Smooth muscle cell (in vitro differentiated cells): Measurements from ENCODE around the gene MIPOL1. TPM values are rescaled to one million over a fixed set of nuclear protein-coding genes. Genes with fewer than 3 reads are reported as not detected.

Experiments used
- DNase-seq: peaks from one replicate; lab custom pipeline; 2025; ENCODE audit not compliant: unreplicated experiment; lab: John Stamatoyannopoulos, UW
- H2AFZ ChIP-seq: fragments of 200-600 bp; sonication (generic); 2 replicates; pipeline ENCODE4 v1.6.0; 2016; ENCODE audit warnings: antibody characterized with exemption, low read depth, mild to moderate bottlenecking
- H3F3A ChIP-seq: fragments of 200-600 bp; sonication (generic); 2 replicates; pipeline ENCODE4 v1.6.0; 2017; ENCODE audit warnings: antibody characterized with exemption, low read depth
- H3K27ac ChIP-seq: fragments of 200-600 bp; sonication (generic); 2 replicates; pipeline ENCODE4 v1.5.1; 2016; ENCODE audit warnings: low read depth, mild to moderate bottlenecking
- H3K27me3 ChIP-seq: fragments of 200-600 bp; sonication (generic); 2 replicates; pipeline ENCODE4 v1.6.1; 2016; ENCODE audit warnings: low read depth, mild to moderate bottlenecking
- H3K36me3 ChIP-seq: fragments of 200-600 bp; sonication (generic); 2 replicates; pipeline ENCODE4 v1.5.1; 2016; ENCODE audit warnings: low read depth
- H3K4me1 ChIP-seq: fragments of 200-600 bp; sonication (generic); 2 replicates; pipeline ENCODE4 v1.5.1; 2016; ENCODE audit warnings: low read depth
- H3K4me2 ChIP-seq: fragments of 200-600 bp; sonication (generic); 2 replicates; pipeline ENCODE4 v1.6.0; 2016; ENCODE audit warnings: mild to moderate bottlenecking
- H3K4me3 ChIP-seq: fragments of 200-600 bp; sonication (generic); 2 replicates; pipeline ENCODE4 v1.5.1; 2016; ENCODE audit warnings: mild to moderate bottlenecking
- H3K79me2 ChIP-seq: fragments of 200-600 bp; sonication (generic); 2 replicates; pipeline ENCODE4 v1.6.0; 2016; ENCODE audit warnings: low read depth, mild to moderate bottlenecking
- H3K9ac ChIP-seq: fragments of 200-600 bp; sonication (generic); 2 replicates; pipeline ENCODE4 v1.6.0; 2016; ENCODE audit warnings: low read depth
- H3K9me3 ChIP-seq: fragments of 200-600 bp; sonication (generic); replicated peaks from 2 replicates; pipeline ENCODE4 v1.5.1; 2016; ENCODE audit warnings: low read depth
- H4K20me1 ChIP-seq: fragments of 200-600 bp; sonication (generic); 2 replicates; pipeline ENCODE4 v1.6.0; 2016; ENCODE audit warnings: low read depth
- CTCF ChIP-seq: fragments of 200-600 bp; sonication (generic); IDR thresholded peaks from 2 replicates; pipeline ENCODE4 v1.5.1; 2017; ENCODE audit warnings: borderline replicate concordance, mild to moderate bottlenecking, antibody characterized with exemption; ENCODE audit not compliant: insufficient read depth, poor library complexity, severe bottlenecking
- WGBS: methylation state at CpG from one replicate; pipeline ENCODE4 v1.1.7; 2016; ENCODE audit warnings: low lambda C conversion rate; 5-methylcytosine and 5-hydroxymethylcytosine counted together
- polyA plus RNA-seq: library from polyadenylated mRNA; unstranded; fragments of >200 nt; fragmentation: Nextera tagmentation; extraction: Ambion mirVana; gene quantifications from 2 replicates; pipeline ENCODE4 v1.2.1, GENCODE V29; 2016
- total RNA-seq: library from RNA; depleted of rRNA; stranded (reverse); fragments of >200 nt; gene quantifications from 2 replicates; pipeline ENCODE4 v1.2.3, GENCODE V29; 2014

The MIPOL1 gene
- total and polyA plus RNA-seq, 2 experiments from 2014 or later: 3.2 to 5.1 TPM

- no peaks in the 10 kb centered on the region for H3K36me3 ChIP-seq
- no peak overlapping the region for H3K9ac ChIP-seq
- H3K27ac ChIP-seq: no peak overlapping the region
- H2AFZ ChIP-seq: no peak overlapping the region
- H3K4me2 ChIP-seq: no peak overlapping the region
- TF ChIP-seq CTCF: no peak
- H4K20me1 ChIP-seq: no peaks in the 10 kb centered on the region
- H3K79me2 ChIP-seq: no peaks in the 10 kb centered on the region
- WGBS: 97% methylated on average over 2 of the region's 2 CpGs
- no peaks in the 10 kb centered on the region for H3F3A ChIP-seq
- no peaks in the 10 kb centered on the region for H3K4me1 ChIP-seq
- no peak for DNase-seq
- H3K27me3 ChIP-seq: no peaks in the 10 kb centered on the region
- H3K4me3 ChIP-seq: no peak overlapping the region
- H3K9me3 ChIP-seq: no peaks in the 10 kb centered on the region
These were observed 295.9 kb downstream of the MIPOL1 start for GRCh38 chr14:37493606-37494005.

DNA sequence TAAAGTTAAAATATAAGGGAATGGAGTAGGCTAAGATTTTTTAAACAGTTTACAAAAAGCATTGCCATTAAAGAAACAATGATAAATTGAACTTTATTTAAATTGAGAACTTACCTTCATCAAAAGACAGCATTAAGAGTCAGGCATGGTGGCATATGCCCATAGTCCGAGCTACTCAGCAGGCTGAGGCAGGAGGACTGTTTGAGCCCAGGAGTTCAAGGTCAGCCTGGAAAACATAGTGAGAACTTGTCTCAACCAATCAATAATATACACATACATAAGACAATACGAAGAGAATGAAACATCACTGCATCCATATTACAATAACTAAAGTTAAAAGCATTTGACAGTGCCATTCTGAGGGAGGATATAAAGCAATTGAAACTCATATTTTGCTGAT, 299.7 kb downstream of the MIPOL1 start:
- Histone ChIP-seq H3K4me1 (no peaks in the 10 kb centered on the region), H3K36me3 (no peaks in the 10 kb centered on the region), H3K79me2 (no peaks in the 10 kb centered on the region), H3K9me3 (no peaks in the 10 kb centered on the region), H3K4me2 (no peak overlapping the region), H3F3A (no peaks in the 10 kb centered on the region), H4K20me1 (no peaks in the 10 kb centered on the region), H3K27ac (no peak overlapping the region), H3K9ac (no peak overlapping the region), H2AFZ (no peak overlapping the region), H3K27me3 (no peaks in the 10 kb centered on the region), H3K4me3 (no peak overlapping the region)
- TF ChIP-seq CTCF: no peak
- no peak for DNase-seq
- WGBS: 98% methylated on average over 2 of the region's 2 CpGs

GRCh38 chr14:37501877-37502276, 304.1 kb downstream of the MIPOL1 start:
- no peaks in the 10 kb centered on the region for H3K4me1 ChIP-seq
- H3F3A ChIP-seq: no peaks in the 10 kb centered on the region
- TF ChIP-seq CTCF: no peak
- no peak overlapping the region for H3K4me3 ChIP-seq
- no peak overlapping the region for H3K27ac ChIP-seq
- no peaks in the 10 kb centered on the region for H4K20me1 ChIP-seq
- no peaks in the 10 kb centered on the region for H3K79me2 ChIP-seq
- no peak overlapping the region for H3K4me2 ChIP-seq
- H3K27me3 ChIP-seq: no peaks in the 10 kb centered on the region
- no peak overlapping the region for H3K9ac ChIP-seq
- H3K9me3 ChIP-seq: no peaks in the 10 kb centered on the region
- no peak for DNase-seq
- H2AFZ ChIP-seq: no peak overlapping the region
- H3K36me3 ChIP-seq: no peaks in the 10 kb centered on the region
- WGBS: 93% methylated on average over 5 of the region's 5 CpGs

DNA sequence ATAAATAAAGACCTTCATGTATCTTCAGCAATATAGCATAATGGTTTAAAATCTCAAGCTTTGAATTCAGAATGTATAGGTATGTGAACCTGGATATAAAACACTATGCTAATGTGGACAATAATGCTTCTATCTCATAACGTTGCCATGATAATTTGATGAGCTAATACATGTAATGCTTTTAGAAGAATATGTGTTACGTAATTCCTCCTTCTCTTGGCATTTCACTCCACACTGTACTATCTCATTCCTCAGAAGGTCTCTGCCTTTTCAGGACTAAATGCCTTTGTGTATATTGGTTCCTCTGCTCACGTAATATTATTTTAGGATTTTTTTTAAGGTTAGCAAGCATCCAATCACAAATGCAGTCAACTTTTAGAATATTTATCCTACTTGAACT, 310.8 kb downstream of the MIPOL1 start:
- Histone ChIP-seq H3K9me3 (no peaks in the 10 kb centered on the region), H3K4me3 (no peak overlapping the region), H3K4me1 (no peaks in the 10 kb centered on the region), H3K9ac (no peak overlapping the region), H2AFZ (no peak overlapping the region), H3F3A (no peaks in the 10 kb centered on the region), H3K27ac (no peak overlapping the region), H3K36me3 (no peaks in the 10 kb centered on the region), H3K27me3 (no peaks in the 10 kb centered on the region), H3K79me2 (no peaks in the 10 kb centered on the region), H3K4me2 (no peak overlapping the region), H4K20me1 (no peaks in the 10 kb centered on the region)
- no peak for DNase-seq
- 85% methylated on average over 3 of the region's 3 CpGs for WGBS
- no peak for TF ChIP-seq CTCF
